ENCODE measurements around the gene TDP1. TPM values are rescaled to one million over a fixed set of nuclear protein-coding genes. Genes with fewer than 3 reads are reported as not detected.

TDP1 gene
- total RNA-seq, 4 donors from 2014 or later = 7.5 to 9.7 (median 8.4) TPM

GRCh38 chr14:89973234-89973823 is 17.6 kb downstream of the TDP1 start:
- Histone ChIP-seq H3K9me3 (no peaks in the 10 kb centered on the region), H3K4me1 (no peaks in the 10 kb centered on the region), H3K4me3 (no peak overlapping the region), H3K36me3 (peaks cover 13 to 82% (median 35%) of the 10 kb centered on the region in 4 donors), H3K27me3 (no peaks in the 10 kb centered on the region), H3K27ac (replicated peaks in 1 of 4) (no peak overlapping the region)
- 66% methylated on average over 7 of the region's 7 CpGs for WGBS
- peak; percentile 66 to 84 (median 72) for TF ChIP-seq CTCF (IDR thresholded peaks at IDR 0.05)
- TF ChIP-seq POLR2AphosphoS5 (IDR thresholded peaks at IDR 0.05) = no peak
- TF ChIP-seq EP300 (IDR thresholded peaks at IDR 0.05) = no peak
- TF ChIP-seq POLR2A (IDR thresholded peaks at IDR 0.05; ENCODE audit: low read depth) = no peak
- intact Hi-C loops (cut with DNase I) = loop anchor here (10.0 kb wide), 1 partner anchor 261 kb away; no protein-coding TSS in a partner anchor
- no peak for DNase-seq (ENCODE audit: extremely low spot score)

- TF ChIP-seq CTCF (IDR thresholded peaks at IDR 0.05) (no peak), EP300 (IDR thresholded peaks at IDR 0.05) (no peak), POLR2AphosphoS5 (IDR thresholded peaks at IDR 0.05) (no peak), POLR2A (IDR thresholded peaks at IDR 0.05; ENCODE audit: low read depth) (no peak)
- Histone ChIP-seq H3K4me1 (no peaks in the 10 kb centered on the region), H3K27me3 (no peaks in the 10 kb centered on the region), H3K9me3 (no peaks in the 10 kb centered on the region), H3K4me3 (no peak overlapping the region), H3K36me3 (peaks cover 0 to 84% (median 35%) of the 10 kb centered on the region in 4 donors), H3K27ac (replicated peaks in 1 of 4) (no peak overlapping the region)
- 100% methylated on average over 4 of the region's 4 CpGs for WGBS
- DNase-seq (ENCODE audit: extremely low spot score) = no peak
- intact Hi-C loops (cut with DNase I) = loop anchor here (10.0 kb wide), 1 partner anchor 257 kb away; no protein-coding TSS in a partner anchor
Measured at GRCh38 chr14:89977668-89978067, 21.9 kb downstream of the TDP1 start.

DNA sequence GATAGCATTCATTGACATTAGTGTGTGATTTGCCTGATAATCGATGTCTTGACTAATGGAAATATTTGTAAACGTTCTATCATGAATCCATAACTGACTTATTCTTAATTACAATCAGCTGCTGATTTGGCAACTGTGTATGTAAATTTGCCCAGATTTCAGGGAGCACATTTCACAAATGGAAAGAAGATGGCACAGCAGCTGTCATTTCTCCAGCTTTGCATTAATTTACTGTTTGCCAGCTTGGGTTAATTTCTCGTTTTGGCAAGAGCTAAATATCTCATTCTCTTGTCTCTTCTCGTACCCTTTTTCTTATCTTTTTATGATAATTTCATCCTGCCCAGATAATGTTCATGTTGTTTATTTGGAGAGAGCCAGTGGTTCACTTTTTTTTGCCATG is 22.9 kb downstream of the TDP1 start:
- H3K9me3 ChIP-seq = no peaks in the 10 kb centered on the region
- no peak for TF ChIP-seq CTCF (IDR thresholded peaks at IDR 0.05)
- TF ChIP-seq EP300 (IDR thresholded peaks at IDR 0.05) = no peak
- no peak for TF ChIP-seq POLR2AphosphoS5 (IDR thresholded peaks at IDR 0.05)
- TF ChIP-seq POLR2A (IDR thresholded peaks at IDR 0.05; ENCODE audit: low read depth) = no peak
- no peak for DNase-seq (ENCODE audit: extremely low spot score)
- H3K4me3 ChIP-seq = no peak overlapping the region
- H3K27me3 ChIP-seq = no peaks in the 10 kb centered on the region
- intact Hi-C loops (cut with DNase I) = loop anchor here (10.0 kb wide), 1 partner anchor 256 kb away; no protein-coding TSS in a partner anchor
- 86% methylated on average over 4 of the region's 4 CpGs for WGBS
- peaks cover 0 to 93% (median 43%) of the 10 kb centered on the region in 4 donors for H3K36me3 ChIP-seq
- no peaks in the 10 kb centered on the region for H3K4me1 ChIP-seq
- H3K27ac ChIP-seq (replicated peaks in 1 of 4) = no peak overlapping the region

DNA sequence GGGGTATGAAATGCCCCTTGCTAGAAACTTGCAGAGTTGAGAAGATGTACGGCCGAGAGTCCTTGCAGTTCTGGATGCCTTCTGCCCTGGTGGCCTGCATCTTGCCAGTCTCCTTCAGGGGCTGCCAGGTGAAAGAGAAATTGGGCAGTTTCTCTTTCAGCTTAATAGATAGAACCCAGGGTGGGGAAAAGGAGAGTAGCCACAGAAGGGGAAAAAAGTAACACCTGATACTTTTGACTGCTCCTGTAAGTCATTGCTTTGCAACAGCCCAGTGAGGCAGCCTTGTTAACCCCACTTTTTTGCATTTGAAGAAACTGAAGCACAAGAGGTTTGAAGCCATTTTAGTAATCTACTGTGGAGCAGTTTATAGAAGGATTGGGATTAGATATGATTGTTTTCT is 27.6 kb downstream of the TDP1 start:
- TF ChIP-seq POLR2A (IDR thresholded peaks at IDR 0.05; ENCODE audit: low read depth) (no peak), CTCF (IDR thresholded peaks at IDR 0.05) (no peak), EP300 (IDR thresholded peaks at IDR 0.05) (no peak), POLR2AphosphoS5 (IDR thresholded peaks at IDR 0.05) (no peak)
- Histone ChIP-seq H3K27me3 (no peaks in the 10 kb centered on the region), H3K36me3 (peaks cover 0 to 93% (median 50%) of the 10 kb centered on the region in 4 donors), H3K9me3 (no peaks in the 10 kb centered on the region), H3K4me3 (no peak overlapping the region), H3K4me1 (no peaks in the 10 kb centered on the region), H3K27ac (replicated peaks in 1 of 4) (no peak overlapping the region)
- 90% methylated on average over 2 of the region's 2 CpGs for WGBS
- no peak for DNase-seq (ENCODE audit: extremely low spot score)
- intact Hi-C loops (cut with DNase I) = no loop called here

Measured in esophagus muscularis mucosa (tissue), 4 donors.